HG03575 (cell line): ENCODE measurements around the gene ERBB4.

Source experiments
- ATAC-seq: cut with Tn5 transposase; IDR thresholded peaks from one replicate; pipeline ENCODE4 v1.9.1; 2021; ENCODE audit not compliant: unreplicated experiment, insufficient number of reproducible peaks, low FRiP score; ENCODE audit errors: extremely low read depth

ERBB4 gene

GRCh38 chr2:211513446-211513845 lies 1025.2 kb downstream of the ERBB4 start:
- no peak for ATAC-seq

GRCh38 chr2:211512806-211513205 lies 1025.8 kb downstream of the ERBB4 start:
- ATAC-seq = no peak

- no peak for ATAC-seq
Measured at GRCh38 chr2:211503856-211504255, 1034.7 kb downstream of the ERBB4 start.

- ATAC-seq = no peak
Measured at GRCh38 chr2:211503198-211503597, 1035.4 kb downstream of the ERBB4 start.

GRCh38 chr2:211498551-211499205 lies 1039.9 kb downstream of the ERBB4 start:
- no peak for ATAC-seq

- ATAC-seq = no peak
Measured at GRCh38 chr2:211495339-211495738, 1043.3 kb downstream of the ERBB4 start.

GRCh38 chr2:211494536-211494935 lies 1044.1 kb downstream of the ERBB4 start:
- no peak for ATAC-seq

GRCh38 chr2:211494085-211494484 lies 1044.5 kb downstream of the ERBB4 start:
- no peak for ATAC-seq

GRCh38 chr2:211487733-211488132 lies 1050.9 kb downstream of the ERBB4 start:
- no peak for ATAC-seq

- ATAC-seq = no peak
Measured at GRCh38 chr2:211479536-211480150, 1059.0 kb downstream of the ERBB4 start.

- ATAC-seq = no peak
Measured at GRCh38 chr2:211477537-211478275, 1060.9 kb downstream of the ERBB4 start.

GRCh38 chr2:211473116-211473515 lies 1065.5 kb downstream of the ERBB4 start:
- ATAC-seq = no peak

- no peak for ATAC-seq
Measured at GRCh38 chr2:211469664-211470059, 1068.9 kb downstream of the ERBB4 start.

GRCh38 chr2:211468877-211469663 lies 1069.5 kb downstream of the ERBB4 start:
- ATAC-seq = no peak

GRCh38 chr2:211468217-211468616 lies 1070.4 kb downstream of the ERBB4 start:
- ATAC-seq = no peak

- no peak for ATAC-seq
Measured at GRCh38 chr2:211463397-211463796, 1075.2 kb downstream of the ERBB4 start.

GRCh38 chr2:211458974-211459373 lies 1079.6 kb downstream of the ERBB4 start:
- no peak for ATAC-seq

- no peak for ATAC-seq
Measured at GRCh38 chr2:211457325-211457724, 1081.3 kb downstream of the ERBB4 start.

- no peak for ATAC-seq
Measured at GRCh38 chr2:211455216-211455841, 1083.3 kb downstream of the ERBB4 start.
